Stimulated activated CD8-positive, alpha-beta memory T cell treated with anti-CD3 and anti-CD28 coated beads, Interleukin-15, amount 100 ng/mL, for 4 hours (primary cell): ENCODE data around the gene PARP3.
A peak's percentile ranks its signal among the peaks of the same experiment; 100 is the strongest.
"Not testable (repeated sequence)": the region's sequence is repeated elsewhere in the genome, so short reads cannot be mapped to it uniquely, and the experiment has no call there.

Source experiments
- DNase-seq, 2 donors: peaks; one replicate each; pipeline ENCODE4 v3.0.0-alpha.2; 2020; ENCODE audit warnings: low read depth in 2 of 2

The PARP3 gene

DNA sequence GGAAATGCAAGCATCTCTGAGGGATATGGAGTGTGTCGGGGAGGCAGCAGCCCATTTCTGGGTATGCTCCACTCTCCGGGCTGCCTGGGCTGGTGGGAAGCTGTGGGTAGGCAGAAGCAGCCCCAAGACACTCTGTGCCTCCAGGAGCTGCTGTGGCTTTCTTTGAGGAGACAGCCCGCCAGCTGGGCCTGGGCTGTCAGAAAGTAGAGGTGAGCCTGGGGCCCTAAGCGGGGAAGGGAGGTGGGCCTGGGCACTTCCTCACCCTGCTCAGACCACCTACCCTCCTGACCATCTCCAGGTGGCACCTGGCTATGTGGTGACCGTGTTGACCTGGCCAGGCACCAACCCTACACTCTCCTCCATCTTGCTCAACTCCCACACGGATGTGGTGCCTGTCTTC lies 42.9 kb downstream of the PARP3 start:
- DNase-seq = no peak

DNA sequence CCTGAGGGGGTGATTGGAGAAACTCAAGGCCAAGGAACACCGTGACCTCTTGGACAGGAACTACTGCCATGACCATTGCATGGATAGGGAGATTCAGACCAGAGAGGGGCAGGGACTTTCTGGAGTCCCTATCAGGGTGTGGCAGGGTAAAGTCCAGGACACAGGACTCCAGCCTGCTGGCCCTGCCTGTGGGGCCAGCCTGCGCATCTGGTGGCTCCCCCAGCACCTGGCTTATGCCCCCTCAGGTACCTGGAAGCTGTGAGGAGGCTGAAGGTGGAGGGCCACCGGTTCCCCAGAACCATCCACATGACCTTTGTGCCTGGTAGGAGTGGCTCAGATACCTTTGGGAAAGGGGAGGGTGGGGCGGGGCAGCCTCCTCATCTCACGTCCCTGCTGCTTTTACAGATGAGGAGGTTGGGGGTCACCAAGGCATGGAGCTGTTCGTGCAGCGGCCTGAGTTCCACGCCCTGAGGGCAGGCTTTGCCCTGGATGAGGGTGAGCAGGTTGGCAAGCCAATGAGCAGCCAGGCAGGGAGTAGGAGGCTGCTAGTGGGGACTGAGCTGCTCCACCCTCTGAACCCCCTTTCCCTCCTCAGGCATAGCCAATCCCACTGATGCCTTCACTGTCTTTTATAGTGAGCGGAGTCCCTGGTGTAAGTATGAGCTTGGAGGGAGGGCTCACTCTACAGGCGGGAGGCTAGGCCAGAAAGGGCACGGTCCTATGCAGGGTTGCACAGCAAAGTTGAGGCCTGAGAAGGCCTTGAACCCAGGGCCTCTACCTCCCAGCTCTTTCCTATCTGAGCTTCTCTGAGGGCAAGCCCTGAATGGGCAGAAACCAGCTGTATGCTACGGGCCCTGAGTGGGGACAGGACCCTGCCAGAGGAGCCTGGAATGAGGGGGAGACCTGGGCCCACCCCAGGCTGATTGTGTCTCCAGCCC lies 44.1 kb downstream of the PARP3 start:
- no peak for DNase-seq

DNA sequence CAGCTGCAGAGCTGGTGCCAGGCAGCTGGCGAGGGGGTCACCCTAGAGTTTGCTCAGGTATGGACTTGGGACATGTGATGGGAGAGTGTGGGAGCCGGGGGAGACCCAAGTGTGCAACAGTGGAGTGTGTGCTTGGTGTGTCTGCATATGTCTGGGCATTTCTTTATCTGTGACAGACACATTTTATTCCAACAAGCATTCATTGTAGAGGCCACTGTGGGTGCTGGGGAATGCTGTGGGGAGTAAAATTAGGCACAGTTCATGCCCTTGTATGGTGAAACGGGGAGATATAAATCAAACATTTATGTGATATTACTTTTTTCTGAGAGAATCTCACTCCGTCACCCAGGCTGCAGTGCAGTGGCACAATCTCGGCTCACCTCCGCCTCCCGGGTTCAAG lies 45.4 kb downstream of the PARP3 start:
- DNase-seq = no peak

DNA sequence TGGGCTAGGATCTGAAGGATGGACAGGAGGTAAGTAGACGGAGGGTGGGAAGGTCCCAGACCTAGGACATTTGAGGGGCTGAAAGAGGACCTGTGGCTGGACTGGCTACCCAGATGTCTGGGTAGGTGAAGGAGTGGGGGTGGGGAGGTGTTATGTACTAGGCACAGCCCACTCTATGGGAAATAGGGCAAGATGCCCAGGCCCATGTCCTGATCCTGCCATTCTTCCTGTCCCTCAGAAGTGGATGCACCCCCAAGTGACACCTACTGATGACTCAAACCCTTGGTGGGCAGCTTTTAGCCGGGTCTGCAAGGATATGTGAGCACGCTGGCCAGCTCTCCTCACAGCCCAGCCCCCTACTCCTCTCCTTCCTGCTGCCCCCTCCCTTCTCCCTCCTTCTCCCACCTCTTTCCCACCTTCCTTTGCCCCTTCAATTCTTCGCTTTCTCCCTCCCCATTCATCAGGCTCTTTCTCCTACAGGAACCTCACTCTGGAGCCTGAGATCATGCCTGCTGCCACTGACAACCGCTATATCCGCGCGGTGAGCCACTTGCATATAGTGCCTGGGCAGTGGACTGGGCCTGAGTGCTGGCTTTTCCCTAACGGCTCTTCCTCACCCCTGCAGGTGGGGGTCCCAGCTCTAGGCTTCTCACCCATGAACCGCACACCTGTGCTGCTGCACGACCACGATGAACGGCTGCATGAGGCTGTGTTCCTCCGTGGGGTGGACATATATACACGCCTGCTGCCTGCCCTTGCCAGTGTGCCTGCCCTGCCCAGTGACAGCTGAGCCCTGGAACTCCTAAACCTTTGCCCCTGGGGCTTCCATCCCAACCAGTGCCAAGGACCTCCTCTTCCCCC lies 46.4 kb downstream of the PARP3 start:
- DNase-seq = no peak

DNA sequence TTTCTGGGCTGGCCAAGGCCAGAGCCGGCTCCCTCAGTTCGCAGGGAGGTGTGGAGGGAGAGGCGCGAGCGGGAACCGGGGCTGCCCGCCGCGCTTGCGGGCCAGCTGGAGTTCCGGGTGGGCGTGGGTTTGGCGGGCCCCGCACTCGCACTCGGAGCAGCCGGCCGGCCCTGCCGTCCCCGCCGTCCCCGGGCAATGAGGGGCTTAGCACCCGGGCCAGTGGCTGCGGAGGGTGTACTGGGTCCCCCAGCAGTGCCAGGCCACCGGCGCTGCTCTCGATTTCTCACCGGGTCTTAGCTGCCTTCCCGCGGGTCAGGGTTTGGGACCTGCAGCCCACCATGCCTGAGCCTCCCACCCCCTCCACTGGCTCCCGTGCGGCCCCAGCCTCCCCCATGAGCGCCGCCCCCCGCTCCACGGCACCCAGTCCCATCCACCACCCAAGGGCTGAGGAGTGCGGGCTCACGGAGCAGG lies 48.4 kb downstream of the PARP3 start:
- not testable (repeated sequence) for DNase-seq

DNA sequence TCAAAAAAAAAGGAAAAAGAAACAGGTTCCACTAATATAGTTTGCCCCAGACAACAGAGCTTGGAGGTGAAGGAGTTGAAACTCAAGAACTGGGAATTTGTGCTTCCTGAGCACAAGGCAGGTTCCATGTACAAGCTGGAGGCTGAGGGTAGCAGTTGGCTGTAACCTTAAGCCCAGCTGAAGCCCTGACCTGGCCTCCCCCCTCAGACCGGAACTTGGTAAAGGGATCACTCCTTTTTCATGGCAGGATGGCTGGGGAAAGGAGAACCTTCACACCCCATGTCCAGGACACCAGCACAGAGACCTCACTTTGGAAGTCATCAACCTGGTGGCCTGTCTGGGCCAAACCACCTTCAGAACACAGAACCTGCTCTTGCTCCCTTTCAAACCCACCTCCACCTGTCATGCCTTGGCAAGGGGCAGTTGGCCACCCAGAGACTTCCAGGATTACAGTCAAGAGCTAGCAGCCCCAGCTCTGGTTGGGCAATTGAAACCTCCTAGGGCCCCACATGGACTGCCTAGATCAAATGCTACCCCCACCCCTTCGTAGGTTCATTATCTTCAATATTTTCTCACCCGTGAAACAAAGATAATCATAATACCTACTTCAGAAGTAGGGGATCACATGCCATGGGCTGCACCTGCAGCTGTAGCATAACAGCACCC lies 50.0 kb downstream of the PARP3 start:
- DNase-seq = no peak

DNA sequence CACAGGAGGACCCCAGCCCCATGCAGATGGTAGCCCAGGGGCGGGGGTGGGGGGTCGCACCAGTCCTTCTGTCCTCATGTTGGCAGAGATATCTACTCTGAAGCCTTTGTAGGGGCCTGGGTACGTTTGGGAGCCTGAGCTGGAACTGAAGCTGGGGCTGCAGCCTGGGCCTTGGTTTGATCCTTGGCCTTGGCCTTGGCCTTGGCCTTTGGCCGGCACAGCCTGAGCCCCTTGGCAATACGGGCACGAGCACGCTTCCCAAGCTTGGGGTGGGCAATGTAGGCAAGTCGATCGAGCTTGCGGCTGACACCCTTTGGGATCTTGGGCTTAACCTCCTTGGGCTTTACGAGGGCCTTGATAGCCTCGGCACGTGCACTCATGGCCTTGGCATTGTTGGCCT lies 51.5 kb downstream of the PARP3 start:
- not testable (repeated sequence) for DNase-seq

DNA sequence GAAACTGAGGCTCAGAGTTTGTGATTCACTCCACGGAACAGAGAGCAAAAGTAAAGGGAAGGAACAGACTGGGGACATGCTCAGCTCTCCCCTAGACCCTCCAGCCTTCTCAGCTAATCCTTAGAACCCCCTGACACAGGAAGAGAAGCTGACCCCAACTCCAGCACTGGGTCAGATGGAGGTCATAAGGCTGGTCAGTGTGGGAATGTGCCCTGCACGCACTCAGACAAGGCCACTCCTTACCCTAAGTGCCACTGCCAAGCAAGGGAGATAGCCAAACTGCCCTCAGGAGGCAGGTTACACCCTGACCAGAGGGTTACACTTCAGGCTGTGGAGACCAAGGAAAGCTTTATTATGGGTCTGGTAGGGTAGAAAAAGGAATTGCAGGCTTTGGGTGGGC lies 52.4 kb downstream of the PARP3 start:
- no peak for DNase-seq

DNA sequence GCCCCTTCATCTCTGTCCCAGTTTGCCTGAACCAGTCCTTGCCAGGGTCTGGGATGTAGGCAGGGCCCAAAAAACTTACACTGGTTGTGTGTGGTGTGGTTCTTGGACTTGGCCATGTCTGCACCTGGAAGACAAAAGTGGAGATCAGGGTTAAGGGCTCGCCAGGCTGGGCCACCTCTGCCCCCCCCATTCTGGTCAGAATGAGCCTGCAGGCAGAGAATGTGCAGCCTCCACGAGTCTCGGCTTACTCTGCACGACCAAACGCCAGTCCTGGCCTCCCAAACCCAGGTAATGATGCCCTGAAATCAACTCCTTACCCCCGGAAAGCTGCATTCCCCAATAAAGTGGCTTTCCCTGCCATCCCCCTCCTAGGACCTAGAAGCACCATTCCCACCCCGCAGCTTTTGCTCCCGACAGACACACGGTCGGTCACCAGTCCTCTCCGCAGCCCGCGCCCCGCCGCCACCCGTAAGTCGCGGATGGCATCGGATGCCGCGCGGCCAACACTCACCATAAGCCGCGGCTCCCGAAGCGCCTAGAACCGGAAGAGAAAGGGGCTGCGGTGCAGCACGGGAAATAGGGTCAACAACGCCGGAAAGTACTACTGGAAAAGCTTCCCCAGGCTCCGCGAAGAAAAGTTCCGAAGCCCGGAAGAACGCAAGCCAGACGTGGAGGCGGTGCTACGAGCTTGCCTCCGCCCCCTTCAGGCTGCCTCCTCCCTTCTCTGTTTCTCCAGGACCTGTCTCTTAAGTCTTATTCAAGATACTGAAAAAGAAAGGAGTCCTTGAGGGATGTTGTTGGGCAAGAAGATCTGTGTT lies 53.4 kb downstream of the PARP3 start, which contains the start of gene RPL29:
RPL29 (minus strand) TSS at position 550 of the 818 bp plus-strand sequence; CDS start at position 116, 434 bp downstream.
- peak; percentile 79 to 82 for DNase-seq

DNA sequence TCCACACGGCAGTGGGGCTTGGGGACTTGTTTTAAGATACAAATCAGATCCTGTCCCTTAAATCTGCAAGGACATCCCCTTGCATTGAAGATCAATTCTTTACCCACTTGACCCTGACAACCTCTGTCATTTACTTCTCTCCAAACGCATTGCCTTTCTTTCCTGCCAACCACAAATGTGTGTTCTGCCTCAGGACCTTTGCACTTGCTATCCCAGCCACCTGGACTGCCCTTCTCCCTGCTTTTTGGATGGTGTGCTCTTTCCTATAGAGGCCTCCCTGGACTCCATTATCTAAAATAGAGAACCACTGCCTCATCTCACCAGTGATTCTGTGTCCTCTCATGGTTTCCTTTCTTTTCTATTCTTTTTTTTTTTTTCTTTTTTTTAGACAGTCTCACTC lies 55.0 kb downstream of the PARP3 start:
- DNase-seq = no peak

DNA sequence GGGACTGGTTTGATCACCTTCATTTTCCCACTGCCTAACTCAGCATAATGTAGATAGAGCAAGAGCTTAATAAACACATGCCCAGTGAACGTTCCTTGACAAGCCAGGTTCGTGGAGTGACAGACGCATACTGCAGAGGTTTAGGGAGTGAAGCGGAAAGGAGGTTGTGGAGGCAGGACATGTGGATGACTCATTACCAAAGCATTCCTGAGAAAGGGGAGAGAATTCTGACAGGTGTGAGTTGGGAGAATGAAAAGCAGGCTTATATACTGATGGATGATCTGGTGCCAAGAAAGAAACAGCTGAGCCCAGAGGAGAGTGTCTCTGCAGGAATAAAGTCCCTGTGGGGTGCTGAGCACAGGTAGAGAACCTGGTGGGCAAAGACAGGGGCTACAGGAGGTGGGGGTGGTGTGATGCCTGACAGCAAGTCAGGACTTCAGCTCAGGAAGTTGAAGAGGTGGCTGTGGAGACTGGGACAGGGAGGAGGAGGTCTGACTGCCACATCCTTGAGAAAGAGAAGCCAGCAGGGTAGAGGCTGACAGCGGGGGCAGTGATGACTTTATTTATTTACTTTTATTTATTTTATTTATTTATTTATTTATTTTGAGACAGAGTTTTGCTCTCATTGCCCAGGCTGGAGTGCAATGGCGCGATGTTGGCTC lies 55.9 kb downstream of the PARP3 start:
- no peak for DNase-seq
